ENCODE data around the gene TDRD1.

The TDRD1 gene

GRCh38 chr10:114245121-114245791 is 66.1 kb downstream of the TDRD1 start:
- no peaks in the 10 kb centered on the region for H3K9me3 ChIP-seq (ENCODE audit: insufficient read depth, low read depth, low read length)
- no peak overlapping the region for H2BK5ac ChIP-seq (ENCODE audit: low read depth, low read length, poor library complexity)
- H3K4ac ChIP-seq (ENCODE audit: low read depth, low read length) = no peak overlapping the region
- no peak overlapping the region for H3K27ac ChIP-seq (ENCODE audit: low read depth, low read length)
- H3K4me2 ChIP-seq (ENCODE audit: low read length) = no peak overlapping the region
- H3K4me1 ChIP-seq (ENCODE audit: control insufficient read depth in 1 of 2, insufficient read depth in 2 of 2, low read length in 2 of 2) = peaks cover 0 to 3% of the 10 kb centered on the region in 2 experiments
- H4K8ac ChIP-seq (ENCODE audit: low read depth, low read length) = no peak overlapping the region
- H3K23ac ChIP-seq (ENCODE audit: low read length) = no peak overlapping the region
- no peak overlapping the region for H3K18ac ChIP-seq (ENCODE audit: low read length)
- WGBS (ENCODE audit: extremely low coverage, insufficient coverage, insufficient read length) = no CpG with 5 or more reads among the region's 9 CpGs
- H4K12ac ChIP-seq (ENCODE audit: low read depth, low read length) = no peak overlapping the region
- no peaks in the 10 kb centered on the region for H3K79me1 ChIP-seq (ENCODE audit: low read length)
- DNase-seq = peak; percentile 89 to 94
- H3K9ac ChIP-seq (ENCODE audit: low read length) = no peak overlapping the region
- no peak overlapping the region for H3K4me3 ChIP-seq (ENCODE audit: low read depth, low read length)
- H2AFZ ChIP-seq (ENCODE audit: insufficient read depth, low read length, poor library complexity) = no peak overlapping the region
- no peaks in the 10 kb centered on the region for H3K79me2 ChIP-seq (ENCODE audit: control insufficient read depth, insufficient read depth, low read length, poor library complexity)
- no peak overlapping the region for H2BK12ac ChIP-seq (ENCODE audit: low read length)
- H4K91ac ChIP-seq (ENCODE audit: low read depth, low read length) = no peak overlapping the region
- H2AK5ac ChIP-seq (ENCODE audit: low read length) = no peak overlapping the region
- no peaks in the 10 kb centered on the region for H3K36me3 ChIP-seq (ENCODE audit: control insufficient read depth in 1 of 2, insufficient read depth in 2 of 2, low read length in 2 of 2)
- H2BK120ac ChIP-seq (ENCODE audit: insufficient read depth, low read length, poor library complexity) = no peak overlapping the region
- H3K14ac ChIP-seq (ENCODE audit: low read length) = no peak overlapping the region
- peaks cover 5% of the 10 kb centered on the region for H3K27me3 ChIP-seq (ENCODE audit: insufficient read depth, low read length)

GRCh38 chr10:114246679-114247305 is 67.6 kb downstream of the TDRD1 start:
- no peak overlapping the region for H3K14ac ChIP-seq (ENCODE audit: low read length)
- no peak overlapping the region for H2AFZ ChIP-seq (ENCODE audit: insufficient read depth, low read length, poor library complexity)
- H3K4ac ChIP-seq (ENCODE audit: low read depth, low read length) = no peak overlapping the region
- H2AK5ac ChIP-seq (ENCODE audit: low read length) = no peak overlapping the region
- H3K36me3 ChIP-seq (ENCODE audit: control insufficient read depth in 1 of 2, insufficient read depth in 2 of 2, low read length in 2 of 2) = no peaks in the 10 kb centered on the region
- no peaks in the 10 kb centered on the region for H3K9me3 ChIP-seq (ENCODE audit: insufficient read depth, low read depth, low read length)
- no peak overlapping the region for H4K91ac ChIP-seq (ENCODE audit: low read depth, low read length)
- no peaks in the 10 kb centered on the region for H3K79me2 ChIP-seq (ENCODE audit: control insufficient read depth, insufficient read depth, low read length, poor library complexity)
- no CpG with 5 or more reads among the region's 7 CpGs for WGBS (ENCODE audit: extremely low coverage, insufficient coverage, insufficient read length)
- H2BK5ac ChIP-seq (ENCODE audit: low read depth, low read length, poor library complexity) = no peak overlapping the region
- H3K4me1 ChIP-seq (ENCODE audit: control insufficient read depth in 1 of 2, insufficient read depth in 2 of 2, low read length in 2 of 2) = peaks cover 0 to 3% of the 10 kb centered on the region in 2 experiments
- no peak overlapping the region for H2BK120ac ChIP-seq (ENCODE audit: insufficient read depth, low read length, poor library complexity)
- no peaks in the 10 kb centered on the region for H3K79me1 ChIP-seq (ENCODE audit: low read length)
- no peak overlapping the region for H2BK12ac ChIP-seq (ENCODE audit: low read length)
- no peak overlapping the region for H3K27ac ChIP-seq (ENCODE audit: low read depth, low read length)
- H3K4me3 ChIP-seq (ENCODE audit: low read depth, low read length) = no peak overlapping the region
- no peak overlapping the region for H3K4me2 ChIP-seq (ENCODE audit: low read length)
- no peak overlapping the region for H3K9ac ChIP-seq (ENCODE audit: low read length)
- no peak overlapping the region for H4K8ac ChIP-seq (ENCODE audit: low read depth, low read length)
- H3K18ac ChIP-seq (ENCODE audit: low read length) = no peak overlapping the region
- peak; percentile 52 to 64 for DNase-seq
- no peak overlapping the region for H3K23ac ChIP-seq (ENCODE audit: low read length)
- H3K27me3 ChIP-seq (ENCODE audit: insufficient read depth, low read length) = no peaks in the 10 kb centered on the region
- H4K12ac ChIP-seq (ENCODE audit: low read depth, low read length) = no peak overlapping the region

- Histone ChIP-seq H3K14ac (ENCODE audit: low read length) (no peak overlapping the region), H2AFZ (ENCODE audit: insufficient read depth, low read length, poor library complexity) (no peak overlapping the region), H3K4me3 (ENCODE audit: low read depth, low read length) (no peak overlapping the region), H3K23ac (ENCODE audit: low read length) (no peak overlapping the region), H3K9me3 (ENCODE audit: insufficient read depth, low read depth, low read length) (no peaks in the 10 kb centered on the region), H3K4me1 (ENCODE audit: control insufficient read depth in 1 of 2, insufficient read depth in 2 of 2, low read length in 2 of 2) (peaks cover 0 to 1% of the 10 kb centered on the region in 2 experiments), H3K36me3 (ENCODE audit: control insufficient read depth in 1 of 2, insufficient read depth in 2 of 2, low read length in 2 of 2) (no peaks in the 10 kb centered on the region), H4K12ac (ENCODE audit: low read depth, low read length) (no peak overlapping the region), H3K4ac (ENCODE audit: low read depth, low read length) (no peak overlapping the region), H3K27ac (ENCODE audit: low read depth, low read length) (no peak overlapping the region), H3K27me3 (ENCODE audit: insufficient read depth, low read length) (no peaks in the 10 kb centered on the region), H3K4me2 (ENCODE audit: low read length) (no peak overlapping the region), H4K91ac (ENCODE audit: low read depth, low read length) (no peak overlapping the region), H2BK120ac (ENCODE audit: insufficient read depth, low read length, poor library complexity) (no peak overlapping the region), H3K79me2 (ENCODE audit: control insufficient read depth, insufficient read depth, low read length, poor library complexity) (no peaks in the 10 kb centered on the region), H3K9ac (ENCODE audit: low read length) (no peak overlapping the region), H3K79me1 (ENCODE audit: low read length) (no peaks in the 10 kb centered on the region), H3K18ac (ENCODE audit: low read length) (no peak overlapping the region), H2BK12ac (ENCODE audit: low read length) (no peak overlapping the region), H2AK5ac (ENCODE audit: low read length) (no peak overlapping the region), H4K8ac (ENCODE audit: low read depth, low read length) (no peak overlapping the region), H2BK5ac (ENCODE audit: low read depth, low read length, poor library complexity) (no peak overlapping the region)
- no peak for DNase-seq
- WGBS (ENCODE audit: extremely low coverage, insufficient coverage, insufficient read length) = no CpG with 5 or more reads among the region's 6 CpGs
Measured at GRCh38 chr10:114250236-114250635, 71.1 kb downstream of the TDRD1 start.

- H3K4me1 ChIP-seq (ENCODE audit: control insufficient read depth in 1 of 2, insufficient read depth in 2 of 2, low read length in 2 of 2) = no peaks in the 10 kb centered on the region
- H3K4ac ChIP-seq (ENCODE audit: low read depth, low read length) = no peak overlapping the region
- H3K36me3 ChIP-seq (ENCODE audit: control insufficient read depth in 1 of 2, insufficient read depth in 2 of 2, low read length in 2 of 2) = no peaks in the 10 kb centered on the region
- no peak overlapping the region for H2BK5ac ChIP-seq (ENCODE audit: low read depth, low read length, poor library complexity)
- WGBS (ENCODE audit: extremely low coverage, insufficient coverage, insufficient read length) = no CpG with 5 or more reads among the region's 1 CpG
- no peak overlapping the region for H4K12ac ChIP-seq (ENCODE audit: low read depth, low read length)
- no peak overlapping the region for H3K23ac ChIP-seq (ENCODE audit: low read length)
- H3K14ac ChIP-seq (ENCODE audit: low read length) = no peak overlapping the region
- H2AFZ ChIP-seq (ENCODE audit: insufficient read depth, low read length, poor library complexity) = no peak overlapping the region
- H3K18ac ChIP-seq (ENCODE audit: low read length) = no peak overlapping the region
- H3K4me3 ChIP-seq (ENCODE audit: low read depth, low read length) = no peak overlapping the region
- no peak overlapping the region for H2BK12ac ChIP-seq (ENCODE audit: low read length)
- H3K4me2 ChIP-seq (ENCODE audit: low read length) = no peak overlapping the region
- no peak overlapping the region for H4K8ac ChIP-seq (ENCODE audit: low read depth, low read length)
- H3K9me3 ChIP-seq (ENCODE audit: insufficient read depth, low read depth, low read length) = no peaks in the 10 kb centered on the region
- no peak overlapping the region for H3K9ac ChIP-seq (ENCODE audit: low read length)
- no peak overlapping the region for H4K91ac ChIP-seq (ENCODE audit: low read depth, low read length)
- H3K27ac ChIP-seq (ENCODE audit: low read depth, low read length) = no peak overlapping the region
- no peak overlapping the region for H2BK120ac ChIP-seq (ENCODE audit: insufficient read depth, low read length, poor library complexity)
- no peaks in the 10 kb centered on the region for H3K79me2 ChIP-seq (ENCODE audit: control insufficient read depth, insufficient read depth, low read length, poor library complexity)
- no peak overlapping the region for H2AK5ac ChIP-seq (ENCODE audit: low read length)
- no peak for DNase-seq
- no peaks in the 10 kb centered on the region for H3K79me1 ChIP-seq (ENCODE audit: low read length)
- no peaks in the 10 kb centered on the region for H3K27me3 ChIP-seq (ENCODE audit: insufficient read depth, low read length)
Measured at GRCh38 chr10:114250716-114251115, 71.6 kb downstream of the TDRD1 start.
